ENCODE measurements around the gene DUSP8.

DUSP8 gene

DNA sequence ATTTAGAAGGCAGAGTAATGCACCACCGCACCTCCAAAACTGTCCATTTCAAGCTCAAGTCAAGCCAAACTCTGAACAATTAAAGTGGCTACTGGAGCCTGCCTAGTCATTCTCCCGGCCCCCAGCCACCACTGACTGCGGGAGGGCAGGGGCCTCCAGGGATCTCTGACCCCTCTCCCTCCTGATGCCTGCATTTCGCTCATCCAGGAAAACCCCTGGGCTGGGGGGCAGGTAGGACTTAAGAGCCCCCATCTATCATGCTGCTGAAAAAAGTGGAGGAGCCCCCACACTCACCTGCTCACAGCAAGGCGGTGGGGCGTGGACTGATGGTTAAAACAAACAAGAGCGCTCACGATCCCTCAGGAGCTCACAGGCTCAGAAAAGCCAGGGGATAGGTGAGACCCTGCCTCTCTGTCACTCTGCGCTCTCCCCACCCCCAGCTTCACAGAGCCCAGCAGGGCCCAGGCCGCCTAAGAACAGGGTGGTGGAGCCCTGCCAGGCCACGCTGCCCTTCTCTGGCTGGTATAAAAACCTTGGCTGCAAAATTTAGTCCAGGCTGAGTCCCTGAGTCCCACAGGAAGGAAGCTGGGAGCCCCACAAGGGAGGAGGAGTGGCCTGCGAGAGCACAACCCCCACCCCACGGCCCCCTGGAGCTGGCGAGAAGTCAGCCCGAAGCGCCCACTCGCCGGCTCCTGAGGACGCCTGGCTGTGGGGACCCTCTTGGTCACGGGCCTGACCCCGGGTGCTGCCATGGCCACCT is 64.5 kb downstream of the DUSP8 start:
- H3K4me3 ChIP-seq (ENCODE audit: low read length): no peak overlapping the region

DNA sequence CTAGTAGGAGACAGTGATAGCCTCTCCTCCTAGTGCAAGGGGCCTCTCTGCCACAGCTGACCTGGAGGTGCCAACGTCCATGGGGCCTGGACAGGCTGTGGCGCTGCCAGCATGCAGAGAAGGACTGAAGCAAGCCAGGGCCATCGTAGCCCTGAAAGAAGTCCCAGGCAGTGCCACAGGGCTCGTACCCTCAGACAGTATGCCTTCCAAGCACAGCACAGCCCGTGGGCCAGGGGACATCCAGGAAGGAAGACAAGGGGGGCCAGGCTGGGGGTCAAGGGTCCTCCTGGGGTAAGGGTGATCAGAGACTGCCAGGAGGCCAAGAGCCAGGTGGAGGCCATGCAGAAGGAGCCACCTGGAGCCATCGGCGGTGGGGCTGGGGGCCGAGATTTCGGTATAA is 65.1 kb downstream of the DUSP8 start:
- H3K27me3 ChIP-seq (ENCODE audit: control insufficient read depth, insufficient read depth, low read length): no peaks in the 10 kb centered on the region
- no CpG with 5 or more reads among the region's 9 CpGs for WGBS (ENCODE audit: insufficient coverage, insufficient read length)
- H3K36me3 ChIP-seq (ENCODE audit: control insufficient read depth, insufficient read depth, low read length): no peaks in the 10 kb centered on the region
- H3K9me3 ChIP-seq (ENCODE audit: control insufficient read depth, insufficient read depth, low read length): no peaks in the 10 kb centered on the region
- H3K27ac ChIP-seq (ENCODE audit: low read length): no peak overlapping the region
- peaks cover 3% of the 10 kb centered on the region for H3K4me1 ChIP-seq (ENCODE audit: control insufficient read depth, insufficient read depth, low read length)
- no peak for DNase-seq (ENCODE audit: low read depth, low spot score)
- H3K4me3 ChIP-seq (ENCODE audit: low read length): no peak overlapping the region

More for the DNA sequence above, 64.5 kb downstream of the DUSP8 start:
- H3K36me3 ChIP-seq (ENCODE audit: control insufficient read depth, insufficient read depth, low read length): no peaks in the 10 kb centered on the region
- H3K4me1 ChIP-seq (ENCODE audit: control insufficient read depth, insufficient read depth, low read length): peaks cover 3% of the 10 kb centered on the region
- DNase-seq (ENCODE audit: low read depth, low spot score): no peak
- H3K9me3 ChIP-seq (ENCODE audit: control insufficient read depth, insufficient read depth, low read length): no peaks in the 10 kb centered on the region
- WGBS (ENCODE audit: insufficient coverage, insufficient read length): no CpG with 5 or more reads among the region's 21 CpGs
- H3K27me3 ChIP-seq (ENCODE audit: control insufficient read depth, insufficient read depth, low read length): no peaks in the 10 kb centered on the region
- no peak overlapping the region for H3K27ac ChIP-seq (ENCODE audit: low read length)

DNA sequence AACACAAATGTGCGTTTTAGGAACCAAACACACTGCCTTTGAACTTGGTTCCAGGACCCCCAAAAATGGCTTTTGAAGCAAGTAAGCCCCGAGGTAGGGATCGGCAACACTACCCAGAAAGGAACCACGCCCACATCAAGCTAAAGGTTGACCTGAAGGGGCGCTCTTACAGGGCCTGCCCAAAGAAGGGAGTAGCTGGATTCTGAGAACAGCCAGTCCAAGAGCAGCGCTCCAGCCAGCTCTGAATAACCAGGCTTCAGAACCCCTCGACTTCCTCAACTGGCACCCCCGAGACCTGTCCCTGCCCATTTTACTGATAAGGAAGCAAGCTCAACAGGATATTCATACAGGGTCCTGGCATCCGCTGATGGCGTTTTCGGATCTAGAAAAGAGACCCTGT is 66.6 kb downstream of the DUSP8 start:
- no peaks in the 10 kb centered on the region for H3K9me3 ChIP-seq (ENCODE audit: control insufficient read depth, insufficient read depth, low read length)
- DNase-seq (ENCODE audit: low read depth, low spot score): peak; percentile 43
- no peak overlapping the region for H3K4me3 ChIP-seq (ENCODE audit: low read length)
- H3K36me3 ChIP-seq (ENCODE audit: control insufficient read depth, insufficient read depth, low read length): no peaks in the 10 kb centered on the region
- no peaks in the 10 kb centered on the region for H3K27me3 ChIP-seq (ENCODE audit: control insufficient read depth, insufficient read depth, low read length)
- no peak overlapping the region for H3K27ac ChIP-seq (ENCODE audit: low read length)
- WGBS (ENCODE audit: insufficient coverage, insufficient read length): no CpG with 5 or more reads among the region's 11 CpGs
- H3K4me1 ChIP-seq (ENCODE audit: control insufficient read depth, insufficient read depth, low read length): peaks cover 3% of the 10 kb centered on the region

DNA sequence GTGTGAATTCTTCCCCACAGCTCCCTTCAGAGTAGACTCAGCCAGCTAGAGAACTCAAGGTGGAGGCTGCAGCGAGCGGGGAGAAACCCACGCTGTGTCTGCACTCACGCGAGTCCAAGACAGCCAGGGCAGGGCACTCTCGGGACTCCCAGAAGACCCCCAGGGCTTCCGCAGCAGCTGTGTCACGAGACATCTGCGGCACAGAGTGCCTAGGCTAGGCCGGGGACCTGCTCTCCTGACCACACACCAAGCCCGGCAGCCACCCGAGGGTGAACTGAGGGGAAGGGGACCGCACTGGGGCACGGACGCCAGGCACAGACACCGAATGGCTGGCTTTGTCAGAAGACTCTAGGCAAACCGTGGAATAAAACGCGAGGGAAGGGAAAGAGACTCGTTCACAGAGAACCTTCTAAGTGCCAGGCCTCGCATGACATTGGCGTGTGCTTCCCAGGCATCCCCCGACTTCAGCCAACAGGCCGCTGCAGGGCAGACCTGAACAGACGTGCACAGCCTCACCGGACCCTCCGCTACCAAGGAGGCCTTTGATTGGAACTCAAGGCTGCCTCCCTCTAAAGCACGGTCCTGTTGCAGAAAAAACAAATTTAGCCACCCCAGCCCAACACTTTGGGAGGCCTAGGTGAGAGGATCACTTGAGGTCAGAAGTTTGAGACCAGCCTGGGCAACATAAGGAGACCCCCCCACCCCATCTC is 67.3 kb downstream of the DUSP8 start:
- Histone ChIP-seq H3K9me3 (ENCODE audit: control insufficient read depth, insufficient read depth, low read length) (no peaks in the 10 kb centered on the region), H3K36me3 (ENCODE audit: control insufficient read depth, insufficient read depth, low read length) (no peaks in the 10 kb centered on the region), H3K4me3 (ENCODE audit: low read length) (no peak overlapping the region), H3K27ac (ENCODE audit: low read length) (no peak overlapping the region), H3K4me1 (ENCODE audit: control insufficient read depth, insufficient read depth, low read length) (peaks cover 3% of the 10 kb centered on the region), H3K27me3 (ENCODE audit: control insufficient read depth, insufficient read depth, low read length) (no peaks in the 10 kb centered on the region)
- no CpG with 5 or more reads among the region's 28 CpGs for WGBS (ENCODE audit: insufficient coverage, insufficient read length)
- DNase-seq (ENCODE audit: low read depth, low spot score): no peak

DNA sequence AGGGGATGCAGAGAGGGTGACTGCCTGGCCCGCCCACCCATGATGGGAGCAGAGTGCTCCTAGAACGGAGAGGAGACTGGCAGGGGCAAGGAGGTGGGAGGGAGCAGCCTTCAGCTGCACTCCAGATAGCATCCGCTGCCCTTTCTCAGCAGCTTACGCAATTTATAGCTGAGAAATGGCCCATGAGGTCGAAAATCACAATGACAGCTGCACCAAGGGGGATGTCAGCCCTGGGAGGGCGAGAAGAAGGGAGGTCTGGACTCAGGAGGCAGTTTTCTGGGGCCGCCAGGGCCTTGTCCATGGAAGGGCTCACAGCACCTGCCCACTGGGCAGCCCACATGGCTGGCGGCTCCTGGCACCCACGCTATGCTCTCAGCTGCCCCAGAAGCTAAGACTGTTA is 67.9 kb downstream of the DUSP8 start:
- H3K27ac ChIP-seq (ENCODE audit: low read length): no peak overlapping the region
- no peaks in the 10 kb centered on the region for H3K27me3 ChIP-seq (ENCODE audit: control insufficient read depth, insufficient read depth, low read length)
- H3K4me3 ChIP-seq (ENCODE audit: low read length): no peak overlapping the region
- no CpG with 5 or more reads among the region's 9 CpGs for WGBS (ENCODE audit: insufficient coverage, insufficient read length)
- no peaks in the 10 kb centered on the region for H3K9me3 ChIP-seq (ENCODE audit: control insufficient read depth, insufficient read depth, low read length)
- peaks cover 3% of the 10 kb centered on the region for H3K4me1 ChIP-seq (ENCODE audit: control insufficient read depth, insufficient read depth, low read length)
- H3K36me3 ChIP-seq (ENCODE audit: control insufficient read depth, insufficient read depth, low read length): peaks cover 2% of the 10 kb centered on the region; the same call in 1 of the 2 replicates
- no peak for DNase-seq (ENCODE audit: low read depth, low spot score)
